Panc1 (cell line): ENCODE measurements around the gene USP24. TPM values are rescaled to one million over a fixed set of nuclear protein-coding genes. Genes with fewer than 3 reads are reported as not detected.

Experiments used
- ATAC-seq: fragments of 200-7000 bp; cut with Tn5 transposase; 2 replicates; pipeline ENCODE4 v1.9.1; 2020; ENCODE audit warnings: mild to moderate bottlenecking, moderate library complexity
- BruUV-seq: library from RNA; stranded (reverse); fragments of 400-500 nt; replicated peaks from 2 replicates; lab custom pipeline; 2021; lab: Mats Ljungman, UMichigan
- CTCF ChIA-PET: fragments of 300-600 bp; sonication (Branson Sonifier 250); formaldehyde crosslinking; loops from one replicate; lab custom pipeline; 2022; ENCODE audit warnings: antibody characterized with exemption; lab: Charles Lee
- POLR2A ChIA-PET: fragments of 300-600 bp; sonication (Branson Sonifier 250); formaldehyde crosslinking; loops from one replicate; lab custom pipeline; 2022; ENCODE audit warnings: antibody characterized with exemption; lab: Charles Lee
- DNase-seq: peaks from one replicate; pipeline ENCODE4 v3.0.0-alpha.2; 2010; ENCODE audit warnings: low read depth, low spot score
- H3K27ac ChIP-seq: 2 replicates; pipeline ENCODE4 v1.5.1; 2011; ENCODE audit warnings: mild to moderate bottlenecking, low read length, inconsistent platforms
- H3K27me3 ChIP-seq: fragments of 200-500 bp; sonication (Bioruptor generic); 2 replicates; pipeline ENCODE4 v1.6.0; 2014; ENCODE audit warnings: low read length, inconsistent platforms; ENCODE audit not compliant: control insufficient read depth, insufficient read depth
- H3K36me3 ChIP-seq: fragments of 200-500 bp; sonication (Bioruptor generic); 2 replicates; pipeline ENCODE4 v1.5.1; 2014; ENCODE audit warnings: inconsistent platforms, mild to moderate bottlenecking, low read length, moderate library complexity; ENCODE audit not compliant: control insufficient read depth, insufficient read depth
- H3K4me1 ChIP-seq: 2 replicates; pipeline ENCODE4 v1.5.1; 2011; ENCODE audit warnings: inconsistent platforms, mild to moderate bottlenecking, low read length, moderate library complexity; ENCODE audit not compliant: control insufficient read depth, insufficient read depth
- H3K4me3 ChIP-seq, 2 experiments: 2 replicates each; pipeline ENCODE4 v1.5.1; 2011 to 2012; ENCODE audit warnings: low read depth in 2 of 2, low read length in 2 of 2, mild to moderate bottlenecking in 2 of 2, inconsistent platforms in 1 of 2, moderate library complexity in 1 of 2
- H3K9me3 ChIP-seq: fragments of 200-500 bp; sonication (Bioruptor generic); 2 replicates; pipeline ENCODE4 v1.5.1; 2014; ENCODE audit warnings: low read depth, mild to moderate bottlenecking, inconsistent platforms, low read length, moderate library complexity; ENCODE audit not compliant: control insufficient read depth, insufficient read depth
- CTCF ChIP-seq: fragments of 450-650 bp; IDR thresholded peaks from 2 replicates; pipeline ENCODE4 v1.5.1; 2017; ENCODE audit warnings: mild to moderate bottlenecking
- POLR2AphosphoS5 ChIP-seq: IDR thresholded peaks from 2 replicates; pipeline ENCODE4 v1.6.1; 2012; ENCODE audit warnings: mild to moderate bottlenecking, low read depth, low read length, moderate library complexity
- REST ChIP-seq, 2 experiments: IDR thresholded peaks; 2 replicates each; pipeline ENCODE4 v1.6.1; 2011 to 2012; ENCODE audit warnings: low read depth in 2 of 2, control low read depth in 1 of 2, low read length in 1 of 2, mild to moderate bottlenecking in 1 of 2, moderate library complexity in 1 of 2; ENCODE audit not compliant: insufficient read depth in 1 of 2
- SIN3A ChIP-seq: IDR thresholded peaks from 2 replicates; pipeline ENCODE4 v1.6.1; 2012; ENCODE audit warnings: low read depth, mild to moderate bottlenecking, low read length, moderate library complexity, borderline replicate concordance; ENCODE audit not compliant: insufficient read depth
- TCF7L2 ChIP-seq: IDR thresholded peaks from 2 replicates; pipeline ENCODE4 v1.6.1; 2011; ENCODE audit warnings: mild to moderate bottlenecking, low read depth, low read length, inconsistent platforms
- in situ Hi-C: cut with HindIII; loops from 2 replicates; pipeline ENCODE4 v1.10.0; 2016; ENCODE audit warnings: low sequenced_read_pairs, low pct_unique_long_range_greater_than_20kb
- intact Hi-C: fragments of 100-400 bp; cut with micrococcal nuclease; formaldehyde crosslinking; loops from one replicate; pipeline ENCODE4 v1.10.0; 2022; ENCODE audit not compliant: unreplicated experiment
- total RNA-seq: library from RNA; stranded (reverse); gene quantifications from one replicate; pipeline ENCODE4 v1.2.1, GENCODE V29; 2021; ENCODE audit not compliant: unreplicated experiment

USP24 gene
- total RNA-seq, 1 experiment from 2014 or later, result 52.2 TPM

GRCh38 chr1:55250399-55251075, 35.4 kb upstream of the USP24 start:
- intact Hi-C loops, result no loop called here
- ChIA-PET POLR2A (no interaction called here), CTCF (no interaction called here)
- in situ Hi-C loops, result no loop called here
- Histone ChIP-seq H3K36me3 (no peaks in the 10 kb centered on the region), H3K4me1 (no peaks in the 10 kb centered on the region), H3K27me3 (no peaks in the 10 kb centered on the region), H3K9me3 (no peaks in the 10 kb centered on the region), H3K4me3 (no peak overlapping the region), H3K27ac (no peak overlapping the region)
- BruUV-seq, result no TSS peak
- DNase-seq (no peak), ATAC-seq (no peak)
- no peak for TF ChIP-seq SIN3A
- TF ChIP-seq POLR2AphosphoS5, result no peak
- no peak for TF ChIP-seq CTCF
- no peak for TF ChIP-seq TCF7L2
- TF ChIP-seq REST (IDR thresholded peaks at IDR 0.05; ENCODE audit: insufficient read depth in 1 of 2, low read depth in 2 of 2, low read length in 1 of 2), result no peak

GRCh38 chr1:55249646-55250398, 34.7 kb upstream of the USP24 start:
- ChIA-PET CTCF (no interaction called here), POLR2A (no interaction called here)
- Histone ChIP-seq H3K4me3 (no peak overlapping the region), H3K9me3 (no peaks in the 10 kb centered on the region), H3K4me1 (no peaks in the 10 kb centered on the region), H3K27ac (no peak overlapping the region), H3K36me3 (no peaks in the 10 kb centered on the region), H3K27me3 (no peaks in the 10 kb centered on the region)
- intact Hi-C loops (no loop called here), in situ Hi-C loops (no loop called here)
- no peak for ATAC-seq
- no peak for DNase-seq
- no peak for TF ChIP-seq POLR2AphosphoS5
- TF ChIP-seq CTCF, result no peak
- no peak for TF ChIP-seq REST (IDR thresholded peaks at IDR 0.05; ENCODE audit: insufficient read depth in 1 of 2, low read depth in 2 of 2, low read length in 1 of 2)
- BruUV-seq, result no TSS peak
